SK-N-MC (cell line): ENCODE results near the gene PDLIM4.

ENCODE experiments used
- DNase-seq: peaks from one replicate; pipeline ENCODE4 v3.0.0-alpha.2; 2011; ENCODE audit warnings: low read depth, low spot score
- H3K27ac ChIP-seq: fragments of 200-600 bp; sonication (generic); 2 replicates; pipeline ENCODE4 v1.5.1; 2016; ENCODE audit warnings: mixed run types
- H3K36me3 ChIP-seq: fragments of 200-600 bp; sonication (generic); 2 replicates; pipeline ENCODE4 v1.6.1; 2017; ENCODE audit warnings: antibody characterized with exemption, low read length, mixed read lengths; ENCODE audit not compliant: insufficient read depth
- H3K4me3 ChIP-seq: fragments of 200-600 bp; sonication (generic); 2 replicates; pipeline ENCODE4 v1.5.1; 2016
- H3K9ac ChIP-seq: fragments of 200-600 bp; sonication (generic); 2 replicates; pipeline ENCODE4 v1.8.0; 2017; ENCODE audit warnings: mixed run types, mixed read lengths; ENCODE audit not compliant: insufficient read length
- H3K9me3 ChIP-seq: fragments of 200-600 bp; sonication (generic); 2 replicates; pipeline ENCODE4 v1.6.1; 2017; ENCODE audit warnings: low read depth, mild to moderate bottlenecking, antibody characterized with exemption, low read length, moderate library complexity, mixed read lengths
- EZH2 ChIP-seq: fragments of 200-600 bp; sonication (generic); IDR thresholded peaks from one replicate; pipeline ENCODE4 v1.6.1; 2017; ENCODE audit warnings: antibody characterized with exemption
- FOXP2 ChIP-seq: optimal IDR thresholded peaks from 2 replicates; pipeline ENCODE3; 2011; ENCODE audit warnings: mild to moderate bottlenecking, moderate library complexity; ENCODE audit not compliant: insufficient read depth; ENCODE audit errors: extremely low read length, control extremely low read depth
- POLR2AphosphoS5 ChIP-seq: IDR thresholded peaks from 2 replicates; pipeline ENCODE4 v1.6.1; 2012; ENCODE audit warnings: mild to moderate bottlenecking, low read depth, low read length, borderline replicate concordance

Gene PDLIM4

GRCh38 chr5:132239776-132240175 is 17.7 kb upstream of the PDLIM4 start:
- TF ChIP-seq FOXP2 (no peak), EZH2 (no peak), POLR2AphosphoS5 (no peak)
- Histone ChIP-seq H3K9me3 (no peaks in the 10 kb centered on the region), H3K36me3 (no peaks in the 10 kb centered on the region), H3K9ac (no peak overlapping the region), H3K27ac (no peak overlapping the region), H3K4me3 (no peak overlapping the region)
- DNase-seq = no peak

GRCh38 chr5:132243366-132243977 is 14.0 kb upstream of the PDLIM4 start:
- DNase-seq = no peak
- no peaks in the 10 kb centered on the region for H3K9me3 ChIP-seq
- H3K4me3 ChIP-seq = no peak overlapping the region
- H3K27ac ChIP-seq = no peak overlapping the region
- H3K36me3 ChIP-seq = no peaks in the 10 kb centered on the region
- no peak for TF ChIP-seq EZH2
- TF ChIP-seq POLR2AphosphoS5 = no peak
- no peak for TF ChIP-seq FOXP2
- H3K9ac ChIP-seq = no peak overlapping the region

- Histone ChIP-seq H3K36me3 (no peaks in the 10 kb centered on the region), H3K9ac (no peak overlapping the region), H3K4me3 (no peak overlapping the region), H3K9me3 (no peaks in the 10 kb centered on the region), H3K27ac (no peak overlapping the region)
- DNase-seq = no peak
- TF ChIP-seq FOXP2 (no peak), EZH2 (no peak), POLR2AphosphoS5 (no peak)
Observed at GRCh38 chr5:132245593-132245992, 11.9 kb upstream of the PDLIM4 start.

GRCh38 chr5:132246806-132247205 is 10.7 kb upstream of the PDLIM4 start:
- no peak for DNase-seq
- Histone ChIP-seq H3K9ac (no peak overlapping the region), H3K9me3 (no peaks in the 10 kb centered on the region), H3K36me3 (no peaks in the 10 kb centered on the region), H3K27ac (no peak overlapping the region), H3K4me3 (no peak overlapping the region)
- no peak for TF ChIP-seq FOXP2
- TF ChIP-seq POLR2AphosphoS5 = no peak
- no peak for TF ChIP-seq EZH2

GRCh38 chr5:132250547-132250946 is 6.9 kb upstream of the PDLIM4 start:
- no peak for DNase-seq
- no peak overlapping the region for H3K9ac ChIP-seq
- TF ChIP-seq POLR2AphosphoS5 (no peak), EZH2 (no peak), FOXP2 (no peak)
- no peak overlapping the region for H3K27ac ChIP-seq
- no peak overlapping the region for H3K4me3 ChIP-seq
- no peaks in the 10 kb centered on the region for H3K36me3 ChIP-seq
- H3K9me3 ChIP-seq = no peaks in the 10 kb centered on the region

GRCh38 chr5:132251220-132251725 is 6.2 kb upstream of the PDLIM4 start:
- no peaks in the 10 kb centered on the region for H3K9me3 ChIP-seq
- H3K9ac ChIP-seq = no peak overlapping the region
- no peaks in the 10 kb centered on the region for H3K36me3 ChIP-seq
- no peak for DNase-seq
- no peak overlapping the region for H3K27ac ChIP-seq
- H3K4me3 ChIP-seq = no peak overlapping the region
- TF ChIP-seq EZH2 (no peak), POLR2AphosphoS5 (no peak), FOXP2 (no peak)

GRCh38 chr5:132253008-132253441 is 4.5 kb upstream of the PDLIM4 start:
- Histone ChIP-seq H3K4me3 (no peak overlapping the region), H3K9ac (no peak overlapping the region), H3K27ac (no peak overlapping the region), H3K9me3 (no peaks in the 10 kb centered on the region), H3K36me3 (no peaks in the 10 kb centered on the region)
- no peak for DNase-seq
- TF ChIP-seq POLR2AphosphoS5 = no peak

- no peak overlapping the region for H3K27ac ChIP-seq
- H3K36me3 ChIP-seq = no peaks in the 10 kb centered on the region
- H3K9ac ChIP-seq = no peak overlapping the region
- DNase-seq = no peak
- no peak overlapping the region for H3K4me3 ChIP-seq
- H3K9me3 ChIP-seq = no peaks in the 10 kb centered on the region
- TF ChIP-seq POLR2AphosphoS5 (no peak), EZH2 (no peak), FOXP2 (no peak)
Observed at GRCh38 chr5:132253452-132254320, 3.8 kb upstream of the PDLIM4 start.
